Activated CD4-positive, alpha-beta T cell treated with anti-CD3 and anti-CD28 coated beads, Interleukin-10, Interleukin-2, amounts not matched to agents 100 ng/mL and 50 ng/mL, durations not matched to agents 16 hours and 8 hours (primary cell): Measurements from ENCODE around the gene PGBD1.
"Not testable (repeated sequence)": the region's sequence is repeated elsewhere in the genome, so short reads cannot be mapped to it uniquely, and the experiment has no call there.

Source experiments
- DNase-seq: peaks from one replicate; pipeline ENCODE4 v3.0.0-alpha.2; 2020

The PGBD1 gene

GRCh38 chr6:28274888-28275287, 6.5 kb upstream of the PGBD1 start:
- no peak for DNase-seq

DNA sequence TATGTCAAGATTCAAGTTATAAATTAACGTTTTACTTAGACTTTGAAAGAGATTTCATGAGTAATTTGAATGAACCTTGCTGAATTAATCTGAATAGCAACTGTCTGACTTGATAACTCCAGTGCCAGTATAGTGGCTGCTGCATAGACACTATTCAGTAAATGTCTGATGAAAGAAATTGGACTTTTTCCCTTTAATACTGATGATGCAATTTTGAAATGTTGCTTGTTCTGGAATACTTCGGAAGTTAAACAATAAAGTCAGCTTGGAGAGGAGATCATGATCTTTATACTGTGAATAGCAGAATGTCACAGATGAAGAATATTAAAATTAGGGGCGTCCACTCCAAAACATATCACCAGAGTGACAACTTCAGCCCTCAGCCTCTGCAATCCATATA, 3.6 kb upstream of the PGBD1 start:
- no peak for DNase-seq

DNA sequence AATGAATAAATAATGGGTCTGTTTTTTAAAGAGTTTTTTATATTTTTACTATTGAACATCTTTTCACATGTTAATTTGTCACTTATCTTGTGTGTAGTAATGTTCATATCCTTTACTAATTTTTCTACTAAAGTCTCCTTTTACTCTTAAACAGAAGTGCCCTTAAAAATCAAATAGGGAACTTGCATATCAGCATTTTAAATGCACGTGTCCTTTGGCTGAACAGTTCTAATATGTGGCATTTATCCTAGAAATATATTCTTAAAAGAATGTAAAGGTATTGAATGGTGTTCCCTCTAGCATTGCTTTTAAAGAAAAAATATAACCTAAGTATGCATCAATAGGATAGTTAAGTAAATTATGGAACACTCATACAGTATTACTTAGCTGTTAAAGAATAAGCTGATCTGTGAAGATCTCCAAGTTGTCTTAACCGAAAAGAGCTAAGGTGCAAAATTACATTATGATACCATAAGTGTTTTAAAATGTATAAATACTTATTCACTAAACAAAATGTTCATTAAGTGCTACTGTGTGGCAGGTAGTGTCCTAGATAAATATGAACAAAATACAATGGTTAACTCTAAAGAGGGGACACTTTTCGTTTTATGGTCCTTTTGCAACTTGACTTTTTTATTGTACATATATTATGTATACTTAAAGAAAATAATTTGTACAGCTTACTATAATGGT, 631 bp upstream of the PGBD1 start:
- DNase-seq, result no peak

DNA sequence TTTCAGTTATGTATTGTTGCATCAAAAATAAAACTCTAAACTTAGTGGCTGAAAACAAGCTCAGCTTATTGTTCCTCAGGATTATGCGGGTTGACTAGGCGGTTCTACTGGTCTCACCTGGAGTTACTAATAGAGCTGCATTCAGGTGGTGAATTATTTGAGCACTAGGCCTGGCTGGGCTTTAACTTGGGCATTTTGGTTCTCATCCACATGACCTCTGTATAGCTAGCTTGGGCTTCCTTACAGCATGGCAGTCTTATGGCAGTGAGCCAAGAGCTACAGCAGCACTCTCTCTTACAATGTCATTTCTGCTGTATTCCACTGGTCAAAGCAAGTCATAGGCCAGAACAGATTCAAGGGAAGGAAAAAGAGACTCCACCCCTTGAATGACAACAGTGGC, 1.6 kb downstream of the PGBD1 start:
- DNase-seq, result no peak

DNA sequence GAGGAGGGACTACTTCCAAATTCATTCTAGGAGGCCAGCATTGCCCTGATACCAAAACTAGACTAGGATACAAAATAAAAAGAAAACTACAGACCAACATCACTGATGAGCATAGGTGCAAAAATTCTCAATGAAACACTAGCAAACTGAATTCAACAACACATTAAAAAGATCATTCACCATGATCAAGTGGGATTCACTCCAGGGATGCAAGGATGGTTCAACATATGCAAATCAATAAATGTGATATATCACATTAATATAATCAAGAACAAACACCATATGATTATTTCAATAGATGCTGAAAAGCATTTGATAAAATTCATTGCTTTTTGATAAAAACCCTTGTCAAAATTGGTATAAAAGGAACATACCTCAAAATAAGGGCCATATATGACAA, 10.2 kb downstream of the PGBD1 start:
- DNase-seq, result no peak

DNA sequence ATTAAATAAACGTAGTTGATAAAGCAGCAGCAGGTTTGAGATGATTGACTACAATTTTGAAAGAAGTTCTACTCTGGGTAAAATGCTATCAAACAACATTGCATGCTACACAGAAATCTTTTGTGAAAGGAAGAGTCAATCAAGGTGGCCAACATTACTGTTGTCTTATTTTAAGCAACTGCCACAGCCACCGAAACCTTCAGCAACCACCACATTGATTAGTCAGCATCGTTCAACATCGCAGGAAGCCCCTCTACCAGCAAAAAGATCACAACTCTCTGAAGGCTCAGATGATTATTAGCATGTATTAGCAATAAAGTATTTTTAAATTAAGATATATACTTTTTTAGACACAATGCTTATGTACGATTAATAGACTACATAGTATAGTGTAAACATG, 14.0 kb downstream of the PGBD1 start:
- no peak for DNase-seq

DNA sequence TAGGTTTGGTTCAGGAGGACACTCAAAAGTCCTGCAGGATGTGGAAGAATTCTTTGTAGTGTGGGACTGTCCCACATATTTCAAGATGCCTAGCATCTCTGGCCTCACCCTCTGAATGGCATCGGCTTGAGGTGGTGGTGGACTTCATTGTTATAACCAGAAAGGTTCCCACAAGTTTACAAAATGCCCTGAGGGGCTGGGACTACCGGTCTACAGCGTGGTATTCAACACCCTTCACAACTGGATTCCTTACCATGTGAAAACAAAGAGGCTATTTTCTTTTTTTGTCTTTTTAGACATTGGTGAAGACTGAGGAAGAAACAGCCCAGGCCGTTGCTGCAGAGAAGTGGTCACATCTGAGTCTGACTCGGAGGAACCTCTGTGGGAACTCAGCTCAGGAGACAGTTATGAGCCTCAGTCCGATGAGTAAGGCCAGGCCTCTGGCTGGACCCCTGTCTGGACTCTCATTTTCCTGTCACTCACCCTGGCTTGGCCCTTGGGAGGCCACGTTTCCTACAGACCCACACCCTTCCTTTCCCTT, 15.2 kb downstream of the PGBD1 start:
- no peak for DNase-seq

GRCh38 chr6:28303570-28303969, 22.2 kb downstream of the PGBD1 start:
- DNase-seq, result peak; percentile 5

GRCh38 chr6:28306363-28306762, 25.0 kb downstream of the PGBD1 start:
- DNase-seq, result not testable (repeated sequence)

- DNase-seq, result no peak
These were observed 29.9 kb downstream of the PGBD1 start for GRCh38 chr6:28311139-28311823.

- no peak for DNase-seq
These were observed 31.6 kb downstream of the PGBD1 start for GRCh38 chr6:28312939-28313338.

DNA sequence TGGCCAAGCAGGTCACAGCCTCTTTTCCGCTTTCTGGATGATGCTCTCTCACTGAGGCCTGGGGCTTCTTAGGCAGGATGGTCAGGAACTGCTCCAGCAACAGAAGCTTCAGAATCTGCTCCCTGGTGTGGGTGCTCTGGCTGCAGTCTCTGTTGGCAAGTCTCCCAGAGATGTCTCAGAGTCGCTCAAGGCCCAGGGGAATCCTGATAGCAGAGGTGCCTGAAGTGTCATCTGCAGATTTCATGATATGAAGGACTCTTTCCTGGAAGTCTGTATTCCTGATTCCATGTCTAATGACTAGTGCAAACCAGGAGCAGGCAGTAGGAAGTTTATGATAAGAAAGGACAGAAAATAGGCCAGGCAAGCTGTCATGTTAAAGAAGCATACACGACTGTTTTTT, 34.3 kb downstream of the PGBD1 start:
- no peak for DNase-seq

DNA sequence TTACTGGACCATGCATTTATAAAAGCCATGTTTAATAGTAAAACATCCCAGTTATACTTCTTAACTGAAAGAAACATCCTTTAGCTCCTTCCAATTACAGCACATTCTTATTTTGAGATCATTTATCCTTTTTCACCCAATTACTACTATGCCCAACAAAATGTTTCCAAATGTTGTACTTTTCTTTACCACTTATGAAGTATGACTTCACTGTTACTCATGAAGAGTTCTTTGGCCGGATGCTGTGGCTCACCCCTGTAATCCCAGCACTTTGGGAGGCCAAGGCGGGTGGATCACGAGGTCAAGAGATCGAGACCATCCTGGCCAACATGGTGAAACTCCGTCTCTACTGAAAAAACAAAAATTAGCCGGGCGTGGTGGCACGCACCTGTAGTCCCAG, 36.5 kb downstream of the PGBD1 start:
- DNase-seq, result not testable (repeated sequence)

DNA sequence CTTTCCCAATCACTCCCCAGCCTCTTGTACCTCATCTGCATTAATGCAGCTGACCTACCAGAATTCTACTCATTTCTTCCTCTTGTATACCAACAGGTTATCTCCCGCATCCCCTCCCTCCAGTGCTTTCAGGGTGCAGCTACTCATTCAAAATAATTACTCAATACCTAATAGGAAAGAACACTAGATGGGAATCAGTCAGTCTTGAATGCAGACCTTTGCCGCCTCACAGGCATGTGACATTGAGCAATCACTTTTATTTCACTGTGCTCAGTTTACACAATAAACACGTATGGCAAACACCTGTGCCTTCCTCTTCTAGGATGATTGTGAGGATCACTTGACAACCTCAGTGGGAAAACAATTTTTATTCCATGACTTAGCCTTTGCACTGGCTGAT, 41.3 kb downstream of the PGBD1 start:
- no peak for DNase-seq

DNA sequence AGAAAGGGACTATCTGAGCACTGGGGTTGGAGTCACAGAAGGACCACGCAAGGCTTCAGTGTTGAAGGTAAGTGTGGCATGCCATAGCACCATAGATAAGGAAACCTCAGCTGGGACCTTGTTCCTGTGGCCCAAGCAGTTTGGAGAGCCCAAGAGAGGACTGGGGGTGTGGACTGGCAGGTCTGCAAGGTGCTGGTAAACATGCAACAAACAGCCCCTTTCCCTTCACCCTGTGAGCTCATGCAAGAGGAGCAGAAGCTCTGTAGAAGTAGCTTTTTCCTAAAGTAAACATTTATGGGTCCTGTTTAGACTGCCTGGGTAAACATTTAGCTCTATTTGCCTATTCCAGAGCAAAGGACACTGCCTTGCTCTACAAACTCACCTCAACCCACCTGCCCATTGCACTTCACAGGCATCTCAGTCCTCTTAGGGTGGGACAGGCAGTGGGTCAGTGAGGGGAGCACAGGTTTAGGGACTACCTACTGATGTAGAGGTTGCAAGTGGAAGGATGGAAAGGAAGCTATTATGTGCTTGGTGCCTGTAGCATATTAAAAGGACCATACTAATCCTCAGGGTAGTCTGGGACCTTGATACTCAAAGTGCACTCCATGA, 42.5 kb downstream of the PGBD1 start:
- DNase-seq, result no peak

DNA sequence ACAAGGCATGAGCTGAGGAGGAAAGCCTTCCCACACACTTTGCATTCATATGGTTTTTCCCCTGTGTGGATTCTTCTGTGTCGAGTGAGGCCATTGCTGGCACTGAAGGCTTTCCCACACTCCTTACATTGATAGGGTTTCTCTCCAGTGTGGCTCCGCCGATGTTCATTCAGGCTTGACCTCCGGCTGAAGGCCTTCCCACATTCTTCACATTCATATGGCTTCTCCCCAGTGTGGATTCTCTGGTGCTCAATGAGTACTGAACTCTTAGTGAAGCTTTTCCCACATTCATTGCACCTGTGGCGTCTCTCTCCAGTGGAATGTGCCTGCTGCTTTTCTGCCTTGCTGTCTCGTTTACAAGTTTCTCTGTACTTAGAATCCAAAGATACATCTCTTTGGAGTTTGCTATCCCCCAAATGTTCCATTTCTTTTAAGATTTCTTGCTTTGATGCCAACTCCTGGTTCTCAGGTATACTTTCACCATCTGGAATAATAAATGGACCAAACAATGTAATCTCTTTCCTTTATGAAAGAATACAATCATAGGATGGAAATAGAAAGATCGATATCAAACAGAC, 45.1 kb downstream of the PGBD1 start:
- DNase-seq, result no peak

- no peak for DNase-seq
These were observed 48.7 kb downstream of the PGBD1 start for GRCh38 chr6:28330041-28330440.

- DNase-seq, result no peak
These were observed 51.7 kb downstream of the PGBD1 start for GRCh38 chr6:28333047-28333446.

- DNase-seq, result no peak
These were observed 52.2 kb downstream of the PGBD1 start for GRCh38 chr6:28333599-28334018.

DNA sequence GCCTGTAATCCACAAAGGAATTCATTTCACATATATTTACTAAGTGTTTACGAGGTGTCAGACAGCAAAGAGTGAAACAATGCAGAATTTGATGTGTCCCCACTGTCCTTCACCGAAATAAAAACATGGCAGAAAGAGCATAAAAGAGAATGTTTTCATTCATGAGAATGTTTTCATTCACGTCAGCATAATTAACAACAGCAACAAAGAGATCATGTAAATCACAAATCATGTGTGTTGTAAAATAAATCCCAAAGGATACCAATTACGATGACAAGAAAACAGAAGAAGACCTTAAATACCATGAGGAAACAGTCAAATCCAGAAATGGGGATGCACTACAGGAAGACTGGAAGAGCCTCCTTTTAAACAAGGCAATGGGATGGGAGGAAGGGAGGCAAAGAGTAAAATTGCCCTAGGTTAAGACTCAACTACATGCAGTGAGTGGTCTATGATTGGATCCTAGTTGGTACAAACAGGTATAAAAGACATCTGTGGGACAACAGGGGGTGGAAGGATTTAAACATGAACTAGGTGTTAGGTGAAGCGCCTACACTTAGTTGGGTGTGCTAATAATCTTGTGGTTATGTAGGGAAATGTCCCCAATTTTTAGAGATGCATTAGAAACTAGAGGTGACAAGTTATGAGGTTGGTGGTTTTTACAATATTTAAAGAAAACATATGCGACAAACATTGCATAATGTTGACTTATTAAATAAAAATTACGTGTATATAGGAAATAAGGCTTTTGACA, 53.1 kb downstream of the PGBD1 start:
- no peak for DNase-seq

DNA sequence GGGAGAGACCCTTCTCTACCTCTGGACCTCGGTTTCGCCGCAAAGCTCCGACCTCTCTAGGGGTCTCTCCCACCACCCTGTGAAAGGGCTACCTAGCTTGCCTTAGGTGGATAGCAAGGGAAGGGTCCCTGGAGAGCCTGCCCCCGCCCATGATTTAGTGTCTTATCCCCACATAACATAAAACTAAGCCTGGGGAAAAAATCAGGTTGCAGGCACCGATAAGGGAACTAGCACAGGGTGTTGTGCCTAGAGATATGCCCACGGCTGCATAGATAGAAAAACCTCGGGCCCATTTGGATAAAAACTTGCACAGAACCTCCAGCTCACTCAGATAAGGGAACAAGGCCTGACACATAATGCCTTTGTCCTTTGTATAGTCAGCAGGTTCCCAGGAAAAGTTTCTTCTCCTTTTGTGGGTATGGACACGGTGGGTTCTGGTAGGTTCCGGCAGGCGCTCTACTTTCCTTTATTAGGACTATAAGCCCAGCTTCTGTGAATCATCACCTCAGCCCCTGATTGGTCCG, 53.7 kb downstream of the PGBD1 start:
- no peak for DNase-seq

- peak; percentile 86 for DNase-seq
These were observed 54.4 kb downstream of the PGBD1 start, which contains the start of gene ZSCAN31 for GRCh38 chr6:28335564-28336283. Gene ZSCAN31, minus strand, starts transcription at chr6:28336148. Its CDS starts 6,465 bp downstream, at chr6:28329683.
